Measurements from ENCODE around the gene LRRC40. TPM values are rescaled to one million over a fixed set of nuclear protein-coding genes. Genes with fewer than 3 reads are reported as not detected.
A peak's percentile ranks its signal among the peaks of the same experiment; 100 is the strongest.

Gene LRRC40
- total and polyA plus RNA-seq, 9 of the 15 experiments (the other 6 are each of a cell fraction or from before 2014, with no cell fraction given), result 16.1 to 36.2 (median 30.9) TPM

DNA sequence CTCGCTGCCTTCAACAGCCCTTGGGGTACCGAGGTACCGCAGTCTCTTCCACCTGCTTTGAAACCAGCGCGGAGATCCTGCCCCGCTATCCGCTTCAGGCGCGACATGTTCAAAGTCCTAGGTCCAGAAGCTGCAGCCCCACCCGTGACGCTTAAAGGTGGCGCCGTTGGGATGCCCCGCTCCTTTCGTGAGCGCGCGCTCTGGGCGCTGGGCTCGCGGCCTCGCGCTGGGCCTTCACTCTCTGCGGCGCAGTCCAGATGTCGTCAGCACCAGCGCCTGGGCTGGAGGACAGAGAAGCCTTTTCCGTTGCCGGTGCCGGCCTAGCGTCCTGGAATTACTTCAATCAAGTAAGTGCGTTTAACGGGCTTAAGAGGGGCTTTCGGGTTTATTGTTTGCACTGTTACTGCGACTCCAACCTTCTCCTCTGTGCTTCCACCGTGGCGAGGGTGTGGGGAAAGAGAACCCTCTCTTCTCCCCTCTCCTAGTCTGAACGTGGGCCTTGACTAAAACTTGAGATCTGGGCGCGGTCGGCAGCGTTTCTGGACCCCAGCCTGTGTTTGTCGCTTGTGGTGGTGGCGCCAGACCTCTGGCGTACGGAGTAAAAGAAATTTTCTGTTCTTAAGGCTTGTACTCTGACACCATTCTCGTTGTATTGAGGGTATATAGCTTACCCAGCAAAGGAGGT lies at the start of gene LRRC40 (continued):
- TF ChIP-seq, protein P1, sequence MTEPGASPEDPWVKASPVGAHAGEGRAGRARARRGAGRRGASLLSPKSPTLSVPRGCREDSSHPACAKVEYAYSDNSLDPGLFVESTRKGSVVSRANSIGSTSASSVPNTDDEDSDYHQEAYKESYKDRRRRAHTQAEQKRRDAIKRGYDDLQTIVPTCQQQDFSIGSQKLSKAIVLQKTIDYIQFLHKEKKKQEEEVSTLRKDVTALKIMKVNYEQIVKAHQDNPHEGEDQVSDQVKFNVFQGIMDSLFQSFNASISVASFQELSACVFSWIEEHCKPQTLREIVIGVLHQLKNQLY (CRISPR knock-in tag; conservative IDR thresholded peaks at IDR 0.05), result 0 out of 4 replicates have a peak, but pooled peaks of 1 of the 2 experiments have one; percentile 27
- TF ChIP-seq, protein P2, sequence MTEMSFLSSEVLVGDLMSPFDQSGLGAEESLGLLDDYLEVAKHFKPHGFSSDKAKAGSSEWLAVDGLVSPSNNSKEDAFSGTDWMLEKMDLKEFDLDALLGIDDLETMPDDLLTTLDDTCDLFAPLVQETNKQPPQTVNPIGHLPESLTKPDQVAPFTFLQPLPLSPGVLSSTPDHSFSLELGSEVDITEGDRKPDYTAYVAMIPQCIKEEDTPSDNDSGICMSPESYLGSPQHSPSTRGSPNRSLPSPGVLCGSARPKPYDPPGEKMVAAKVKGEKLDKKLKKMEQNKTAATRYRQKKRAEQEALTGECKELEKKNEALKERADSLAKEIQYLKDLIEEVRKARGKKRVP (CRISPR knock-in tag; IDR thresholded peaks at IDR 0.05), result no peak
- TF ChIP-seq ZBTB8A (IDR thresholded peaks at IDR 0.05; ENCODE audit: partially characterized antibody) (no peak), ZNF584 (CRISPR knock-in tag; IDR thresholded peaks at IDR 0.05; ENCODE audit: low read depth) (no peak), GATAD2B (IDR thresholded peaks at IDR 0.05; ENCODE audit: borderline replicate concordance) (no peak), ATF7 (IDR thresholded peaks at IDR 0.05) (peak; percentile 81; the same call in 1 of the 2 replicates), ZNF41 (CRISPR knock-in tag; conservative IDR thresholded peaks at IDR 0.05) (no peak), CC2D1A (IDR thresholded peaks at IDR 0.05) (0 out of 2 replicates have a peak, but pooled peaks have one; percentile 60), SIRT6 (IDR thresholded peaks at IDR 0.05; ENCODE audit: low read depth, low read length) (no peak), EP300 (IDR thresholded peaks at IDR 0.05; ENCODE audit: low read length) (peak; percentile 60), MAZ (CRISPR knock-in tag; conservative IDR thresholded peaks at IDR 0.05 in 1 of 2, IDR thresholded peaks at IDR 0.05 in 1 of 2) (peak; percentile 75 to 78; a peak in 3 of 4 replicates), ZNF197 (CRISPR knock-in tag; IDR thresholded peaks at IDR 0.05; ENCODE audit: low read depth) (0 out of 2 replicates have a peak, but pooled peaks have one; percentile 43), RBM39 (optimal IDR thresholded peaks at IDR 0.05; ENCODE audit: low read depth, low read length) (peak; percentile 62)
- TF ChIP-seq, protein P3, sequence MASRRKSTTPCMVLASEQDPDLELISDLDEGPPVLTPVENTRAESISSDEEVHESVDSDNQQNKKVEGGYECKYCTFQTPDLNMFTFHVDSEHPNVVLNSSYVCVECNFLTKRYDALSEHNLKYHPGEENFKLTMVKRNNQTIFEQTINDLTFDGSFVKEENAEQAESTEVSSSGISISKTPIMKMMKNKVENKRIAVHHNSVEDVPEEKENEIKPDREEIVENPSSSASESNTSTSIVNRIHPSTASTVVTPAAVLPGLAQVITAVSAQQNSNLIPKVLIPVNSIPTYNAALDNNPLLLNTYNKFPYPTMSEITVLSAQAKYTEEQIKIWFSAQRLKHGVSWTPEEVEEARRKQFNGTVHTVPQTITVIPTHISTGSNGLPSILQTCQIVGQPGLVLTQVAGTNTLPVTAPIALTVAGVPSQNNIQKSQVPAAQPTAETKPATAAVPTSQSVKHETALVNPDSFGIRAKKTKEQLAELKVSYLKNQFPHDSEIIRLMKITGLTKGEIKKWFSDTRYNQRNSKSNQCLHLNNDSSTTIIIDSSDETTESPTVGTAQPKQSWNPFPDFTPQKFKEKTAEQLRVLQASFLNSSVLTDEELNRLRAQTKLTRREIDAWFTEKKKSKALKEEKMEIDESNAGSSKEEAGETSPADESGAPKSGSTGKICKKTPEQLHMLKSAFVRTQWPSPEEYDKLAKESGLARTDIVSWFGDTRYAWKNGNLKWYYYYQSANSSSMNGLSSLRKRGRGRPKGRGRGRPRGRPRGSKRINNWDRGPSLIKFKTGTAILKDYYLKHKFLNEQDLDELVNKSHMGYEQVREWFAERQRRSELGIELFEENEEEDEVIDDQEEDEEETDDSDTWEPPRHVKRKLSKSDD (conservative IDR thresholded peaks at IDR 0.05; ENCODE audit: low read length), result 0 out of 2 replicates have a peak, but pooled peaks have one; percentile 50
- TF ChIP-seq, protein P4, sequence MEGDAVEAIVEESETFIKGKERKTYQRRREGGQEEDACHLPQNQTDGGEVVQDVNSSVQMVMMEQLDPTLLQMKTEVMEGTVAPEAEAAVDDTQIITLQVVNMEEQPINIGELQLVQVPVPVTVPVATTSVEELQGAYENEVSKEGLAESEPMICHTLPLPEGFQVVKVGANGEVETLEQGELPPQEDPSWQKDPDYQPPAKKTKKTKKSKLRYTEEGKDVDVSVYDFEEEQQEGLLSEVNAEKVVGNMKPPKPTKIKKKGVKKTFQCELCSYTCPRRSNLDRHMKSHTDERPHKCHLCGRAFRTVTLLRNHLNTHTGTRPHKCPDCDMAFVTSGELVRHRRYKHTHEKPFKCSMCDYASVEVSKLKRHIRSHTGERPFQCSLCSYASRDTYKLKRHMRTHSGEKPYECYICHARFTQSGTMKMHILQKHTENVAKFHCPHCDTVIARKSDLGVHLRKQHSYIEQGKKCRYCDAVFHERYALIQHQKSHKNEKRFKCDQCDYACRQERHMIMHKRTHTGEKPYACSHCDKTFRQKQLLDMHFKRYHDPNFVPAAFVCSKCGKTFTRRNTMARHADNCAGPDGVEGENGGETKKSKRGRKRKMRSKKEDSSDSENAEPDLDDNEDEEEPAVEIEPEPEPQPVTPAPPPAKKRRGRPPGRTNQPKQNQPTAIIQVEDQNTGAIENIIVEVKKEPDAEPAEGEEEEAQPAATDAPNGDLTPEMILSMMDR (IDR thresholded peaks at IDR 0.05 in 2 of 3, conservative IDR thresholded peaks at IDR 0.05 in 1 of 3; ENCODE audit: insufficient read depth in 2 of 3, low read depth in 1 of 3, low read length in 3 of 3), result 0 out of 6 replicates have a peak, but pooled peaks of 2 of the 3 experiments have one; percentile 1 to 27
- TF ChIP-seq, protein P5, sequence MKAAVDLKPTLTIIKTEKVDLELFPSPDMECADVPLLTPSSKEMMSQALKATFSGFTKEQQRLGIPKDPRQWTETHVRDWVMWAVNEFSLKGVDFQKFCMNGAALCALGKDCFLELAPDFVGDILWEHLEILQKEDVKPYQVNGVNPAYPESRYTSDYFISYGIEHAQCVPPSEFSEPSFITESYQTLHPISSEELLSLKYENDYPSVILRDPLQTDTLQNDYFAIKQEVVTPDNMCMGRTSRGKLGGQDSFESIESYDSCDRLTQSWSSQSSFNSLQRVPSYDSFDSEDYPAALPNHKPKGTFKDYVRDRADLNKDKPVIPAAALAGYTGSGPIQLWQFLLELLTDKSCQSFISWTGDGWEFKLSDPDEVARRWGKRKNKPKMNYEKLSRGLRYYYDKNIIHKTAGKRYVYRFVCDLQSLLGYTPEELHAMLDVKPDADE (conservative IDR thresholded peaks at IDR 0.05; ENCODE audit: control insufficient read depth, low read depth, low read length), result peak; percentile 34; the same call in 1 of the 2 replicates
